Measurements from ENCODE around the gene STARD3NL. TPM values are rescaled to one million over a fixed set of nuclear protein-coding genes. Genes with fewer than 3 reads are reported as not detected.

STARD3NL gene
- total and polyA plus RNA-seq, 2 of the 13 experiments (the other 11 are each of a cell fraction or from before 2014, with no cell fraction given), result 37.3 to 42.3 TPM

GRCh38 chr7:38178004-38178694 lies at the start of gene STARD3NL (continued):
- TF ChIP-seq ZBTB4 (CRISPR knock-in tag; IDR thresholded peaks at IDR 0.05; ENCODE audit: borderline replicate concordance) (no peak), ZNF407 (CRISPR knock-in tag; IDR thresholded peaks at IDR 0.05; ENCODE audit: not compliant biosample characterization) (no peak), ZBTB25 (CRISPR knock-in tag; IDR thresholded peaks at IDR 0.05) (0 out of 2 replicates have a peak, but pooled peaks have one; percentile 35), ZFP62 (CRISPR knock-in tag; IDR thresholded peaks at IDR 0.05) (no peak), HBP1 (CRISPR knock-in tag; IDR thresholded peaks at IDR 0.05; ENCODE audit: low read depth) (no peak), PBX2 (CRISPR knock-in tag; IDR thresholded peaks at IDR 0.05) (peak; percentile 96), U2AF1 (optimal IDR thresholded peaks at IDR 0.05; ENCODE audit: low read depth, low read length) (no peak), MAZ (IDR thresholded peaks at IDR 0.05; ENCODE audit: borderline replicate concordance, low read depth, low read length) (peak; percentile 28; the same call in 1 of the 2 replicates), MAZ (CRISPR knock-in tag; IDR thresholded peaks at IDR 0.05; ENCODE audit: low read depth) (peak; percentile 26; the same call in 1 of the 2 replicates)
